Skin epidermis (tissue), 12 donors: ENCODE measurements around the gene NDST3.
"Not testable (repeated sequence)": the region's sequence is repeated elsewhere in the genome, so short reads cannot be mapped to it uniquely, and the experiment has no call there.

ENCODE experiments used
- H3K27ac ChIP-seq, 21 experiments: fragments of 200-600 bp; sonication (generic) in 11 of 21; one replicate each; pipeline ENCODE4 v1.5.0; 2020; ENCODE audit warnings: mild to moderate bottlenecking in 3 of 21, inconsistent platforms in 2 of 21, moderate library complexity in 2 of 21
- H3K4me3 ChIP-seq, 7 experiments: fragments of 200-600 bp; sonication (generic) in 2 of 7; one replicate each; pipeline ENCODE4 v1.5.0; 2020; ENCODE audit warnings: inconsistent platforms in 2 of 7, mild to moderate bottlenecking in 2 of 7, moderate library complexity in 1 of 7

NDST3 gene

DNA sequence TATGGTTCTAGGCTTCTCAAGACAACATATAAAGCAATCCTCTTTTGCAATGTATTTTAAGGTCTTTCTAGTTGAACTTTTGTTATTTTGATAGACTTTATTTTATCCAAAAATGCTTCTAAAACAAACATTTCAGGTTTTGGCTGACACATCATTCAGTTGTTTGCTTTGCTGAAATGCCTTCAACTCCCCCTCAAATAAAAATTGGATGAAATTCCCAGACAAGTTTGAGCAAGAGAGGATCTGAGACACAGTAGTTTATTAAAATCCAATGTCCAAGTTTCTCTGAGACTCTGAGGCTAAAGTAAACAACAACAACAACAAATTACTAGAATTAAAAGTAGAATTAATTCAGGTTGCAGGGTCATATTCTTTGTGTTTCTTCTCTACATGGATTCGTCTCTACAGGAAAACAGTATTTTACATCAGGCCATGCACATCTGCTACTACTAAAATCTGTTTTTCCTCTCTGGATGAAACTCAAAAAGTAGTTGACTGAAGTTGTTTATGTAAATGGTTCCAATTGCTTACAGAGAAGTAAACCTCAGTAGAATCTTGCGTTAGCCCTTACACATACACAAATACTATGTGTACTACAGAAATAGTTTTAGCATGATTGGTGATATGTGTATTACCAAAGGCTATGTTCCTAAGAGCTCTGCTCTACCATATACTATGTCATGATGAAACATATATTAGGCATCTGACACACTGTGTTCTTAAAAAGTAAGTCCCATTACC, 253.6 kb downstream of the NDST3 start:
- Histone ChIP-seq H3K4me3 (no peak overlapping the region), H3K27ac (peak overlapping the region in 3 of 21 experiments; percentile 5 to 68 (median 11))

DNA sequence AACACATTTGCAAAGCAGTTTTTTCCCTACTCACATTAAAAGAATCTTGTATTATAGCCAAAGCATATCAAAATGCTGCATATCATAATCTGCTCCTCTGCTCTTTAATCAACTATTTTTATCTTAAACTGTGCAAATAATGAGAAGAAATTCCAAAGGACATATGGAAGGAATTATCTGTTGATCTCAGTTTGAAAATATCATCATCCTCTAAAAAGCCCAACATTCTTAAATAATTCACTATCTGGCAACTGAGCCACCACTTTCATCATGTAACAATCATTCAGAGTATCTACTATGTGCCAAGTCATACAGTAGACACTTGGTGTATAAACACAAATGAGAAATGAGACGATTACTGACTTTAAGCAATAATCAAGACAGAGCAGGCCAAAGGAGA, 255.5 kb downstream of the NDST3 start:
- Histone ChIP-seq H3K4me3 (no peak overlapping the region), H3K27ac (no peak overlapping the region)

- no peak overlapping the region for H3K27ac ChIP-seq
- H3K4me3 ChIP-seq = no peak overlapping the region
Measured at GRCh38 chr4:118290951-118291350, 256.7 kb downstream of the NDST3 start.

DNA sequence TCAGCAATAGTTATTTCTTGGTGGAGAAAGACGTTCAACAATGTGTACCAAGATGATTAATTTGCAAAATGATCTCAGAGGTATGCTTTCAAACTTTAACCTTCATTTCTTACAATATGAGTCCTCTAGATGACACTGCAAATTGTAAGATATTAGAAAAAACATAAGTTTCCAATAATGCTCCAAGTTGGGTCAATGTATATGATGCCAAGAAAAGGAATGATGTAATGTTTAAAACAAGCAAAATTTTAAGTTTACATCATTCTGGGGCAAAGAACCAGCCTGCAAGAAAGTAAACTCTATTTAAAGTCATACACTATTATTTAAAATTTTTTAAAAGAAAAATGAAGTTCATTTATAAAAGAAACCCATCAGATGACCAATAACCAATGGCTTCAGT, 262.4 kb downstream of the NDST3 start:
- Histone ChIP-seq H3K4me3 (no peak overlapping the region), H3K27ac (no peak overlapping the region)

- not testable (repeated sequence) for H3K4me3 ChIP-seq, H3K27ac ChIP-seq
Measured at GRCh38 chr4:118299619-118300018, 265.3 kb downstream of the NDST3 start.

GRCh38 chr4:118307643-118308042, 273.4 kb downstream of the NDST3 start:
- Histone ChIP-seq H3K27ac (no peak overlapping the region), H3K4me3 (no peak overlapping the region)
